IMR-90 (cell line): ENCODE measurements around the gene FGF16. TPM values are rescaled to one million over a fixed set of nuclear protein-coding genes. Genes with fewer than 3 reads are reported as not detected.

Source experiments
- ATAC-seq: fragments of 200-7000 bp; cut with Tn5 transposase; 2 replicates; pipeline ENCODE4 v1.9.1; 2020; ENCODE audit warnings: low read depth, mild to moderate bottlenecking, moderate library complexity
- BruUV-seq: library from RNA; stranded (reverse); fragments of 400-500 nt; replicated peaks from 2 replicates; lab custom pipeline; 2021; lab: Mats Ljungman, UMichigan
- CTCF ChIA-PET: fragments of 300-600 bp; formaldehyde crosslinking; extraction: SDS; loops from one replicate; lab custom pipeline; 2021; ENCODE audit warnings: antibody characterized with exemption; lab: Yijun Ruan, JAX
- POLR2A ChIA-PET: fragments of 300-600 bp; sonication (Branson Sonifier 250); formaldehyde crosslinking; loops from one replicate; lab custom pipeline; 2022; ENCODE audit warnings: antibody characterized with exemption; ENCODE audit not compliant: unreplicated experiment; lab: Charles Lee
- DNase-seq: peaks from one replicate; pipeline ENCODE4 v3.0.0; 2013
- H2AFZ ChIP-seq: replicated peaks from 2 replicates; pipeline ENCODE3; 2013; ENCODE audit warnings: low read length, mild to moderate bottlenecking; ENCODE audit not compliant: poor library complexity
- H2AK5ac ChIP-seq: 2 replicates; pipeline ENCODE4 v1.6.1; 2013; ENCODE audit warnings: low read depth, low read length, inconsistent platforms
- H2AK9ac ChIP-seq: replicated peaks from 2 replicates; pipeline ENCODE3; 2013; ENCODE audit warnings: mild to moderate bottlenecking, low read depth, low read length, moderate library complexity; ENCODE audit not compliant: poor library complexity
- H2BK120ac ChIP-seq: 2 replicates; pipeline ENCODE4 v1.6.1; 2013; ENCODE audit warnings: low read depth, low read length, inconsistent platforms
- H2BK15ac ChIP-seq: 3 replicates; pipeline ENCODE4 v1.6.1; 2013; ENCODE audit warnings: low read depth, low read length, inconsistent platforms
- H2BK20ac ChIP-seq: 2 replicates; pipeline ENCODE4 v1.6.1; 2013; ENCODE audit warnings: low read depth, mild to moderate bottlenecking, inconsistent platforms, low read length, moderate library complexity
- H2BK5ac ChIP-seq: 2 replicates; pipeline ENCODE4 v1.6.1; 2013; ENCODE audit warnings: mild to moderate bottlenecking, low read depth, low read length, inconsistent platforms; ENCODE audit not compliant: poor library complexity, severe bottlenecking
- H3K14ac ChIP-seq: replicated peaks from 2 replicates; pipeline ENCODE4 v1.6.1; 2013; ENCODE audit warnings: low read depth, low read length, inconsistent platforms
- H3K18ac ChIP-seq: 2 replicates; pipeline ENCODE4 v1.6.1; 2013; ENCODE audit warnings: low read depth, low read length, control low read depth
- H3K23ac ChIP-seq: 2 replicates; pipeline ENCODE4 v1.6.1; 2013; ENCODE audit warnings: low read depth, low read length, inconsistent platforms
- H3K27ac ChIP-seq: 2 replicates; pipeline ENCODE4 v1.5.1; 2013; ENCODE audit warnings: mild to moderate bottlenecking, control low read depth, low read length; ENCODE audit not compliant: insufficient read depth
- H3K27me3 ChIP-seq: 2 replicates; pipeline ENCODE4 v1.6.1; 2013; ENCODE audit warnings: low read length; ENCODE audit not compliant: control insufficient read depth, insufficient read depth
- H3K36me3 ChIP-seq: 2 replicates; pipeline ENCODE4 v1.6.1; 2013; ENCODE audit warnings: low read length, mixed read lengths; ENCODE audit not compliant: control insufficient read depth, insufficient read depth
- H3K4ac ChIP-seq: 2 replicates; pipeline ENCODE4 v1.6.1; 2013; ENCODE audit warnings: low read depth, low read length, inconsistent platforms
- H3K4me1 ChIP-seq: 2 replicates; pipeline ENCODE4 v1.6.1; 2013; ENCODE audit warnings: low read length, mixed read lengths; ENCODE audit not compliant: control insufficient read depth, insufficient read depth
- H3K4me2 ChIP-seq: 2 replicates; pipeline ENCODE4 v1.6.1; 2013; ENCODE audit warnings: low read depth, mild to moderate bottlenecking, control low read depth, low read length, moderate library complexity
- H3K4me3 ChIP-seq: 2 replicates; pipeline ENCODE4 v1.5.1; 2013; ENCODE audit warnings: low read depth, mild to moderate bottlenecking, control low read depth, low read length, moderate library complexity; ENCODE audit not compliant: insufficient read depth
- H3K56ac ChIP-seq: 2 replicates; pipeline ENCODE4 v1.6.1; 2013; ENCODE audit warnings: low read length, inconsistent platforms; ENCODE audit not compliant: insufficient read depth; ENCODE audit errors: extremely low read depth
- H3K79me1 ChIP-seq, 2 experiments: 2 replicates each; pipeline ENCODE4 v1.6.1; 2013; ENCODE audit warnings: low read length in 2 of 2, inconsistent platforms in 1 of 2, low read depth in 1 of 2
- H3K9ac ChIP-seq: 2 replicates; pipeline ENCODE4 v1.6.1; 2013; ENCODE audit warnings: low read depth, low read length, control low read depth
- H3K9me1 ChIP-seq: 2 replicates; pipeline ENCODE4 v1.6.1; 2013; ENCODE audit warnings: low read length, inconsistent platforms; ENCODE audit not compliant: insufficient read depth
- H3K9me3 ChIP-seq: 2 replicates; pipeline ENCODE4 v1.6.1; 2013; ENCODE audit warnings: low read length; ENCODE audit not compliant: control insufficient read depth, insufficient read depth
- H4K20me1 ChIP-seq: 2 replicates; pipeline ENCODE4 v1.6.1; 2013; ENCODE audit warnings: low read length, inconsistent platforms; ENCODE audit not compliant: insufficient read depth
- H4K5ac ChIP-seq: 2 replicates; pipeline ENCODE4 v1.6.1; 2013; ENCODE audit warnings: mild to moderate bottlenecking, low read depth, low read length, control low read depth
- H4K8ac ChIP-seq, 2 experiments: 2 replicates each; pipeline ENCODE4 v1.6.1; 2013; ENCODE audit warnings: low read depth in 2 of 2, low read length in 2 of 2, control low read depth in 1 of 2, inconsistent platforms in 1 of 2
- H4K91ac ChIP-seq: 2 replicates; pipeline ENCODE4 v1.6.1; 2013; ENCODE audit warnings: low read depth, low read length, inconsistent platforms; ENCODE audit not compliant: insufficient read depth
- BHLHE40 ChIP-seq: fragments of 150-350 bp; IDR thresholded peaks from 2 replicates; pipeline ENCODE4 v1.6.1; 2016; ENCODE audit warnings: mild to moderate bottlenecking, low read depth, low read length
- NFE2L2 ChIP-seq: fragments of 150-350 bp; IDR thresholded peaks from 2 replicates; pipeline ENCODE4 v1.6.1; 2016; ENCODE audit warnings: low read depth, mild to moderate bottlenecking, low read length
- RFX5 ChIP-seq: IDR thresholded peaks from 2 replicates; pipeline ENCODE4 v1.8.0; 2012; ENCODE audit warnings: low read depth, mild to moderate bottlenecking, low read length, moderate library complexity
- SMC3 ChIP-seq: fragments of 150-350 bp; IDR thresholded peaks from 2 replicates; pipeline ENCODE4 v1.6.1; 2016; ENCODE audit warnings: low read depth, mild to moderate bottlenecking, antibody characterized with exemption, low read length, moderate library complexity
- WGBS, 2 experiments: methylation state at CpG; one replicate each; pipeline versions ENCODE4 v1.1.5 to v1.1.7; 2013; ENCODE audit warnings: missing lambda C conversion rate in 2 of 2; ENCODE audit not compliant: insufficient read length in 1 of 2; ENCODE audit errors: extremely low coverage in 2 of 2; 5-methylcytosine and 5-hydroxymethylcytosine counted together
- dilution Hi-C: fragments of 300-500 bp; cut with HindIII; formaldehyde crosslinking; loops from one replicate; pipeline ENCODE4 v1.14.3; 2018; ENCODE audit warnings: low sequenced_read_pairs; ENCODE audit not compliant: unreplicated experiment
- in situ Hi-C: fragments of 300-500 bp; cut with MboI; formaldehyde crosslinking; loops from 3 replicates; pipeline ENCODE4 v1.14.3; 2019; ENCODE audit warnings: low sequenced_read_pairs, inconsistent platforms, mixed read lengths
- intact Hi-C: fragments of 100-400 bp; cut with micrococcal nuclease; formaldehyde crosslinking; loops from 2 replicates; pipeline ENCODE4 v1.10.0; 2022
- polyA plus RNA-seq, 3 experiments: library from polyadenylated mRNA; depleted of rRNA; stranded (reverse); fragments of >200 nt; gene quantifications; 2 replicates each; pipeline ENCODE4 v1.2.3, GENCODE V29; 2012; ENCODE audit warnings: low replicate concordance in 1 of 3
- total RNA-seq: library from RNA; depleted of rRNA; stranded (reverse); fragments of >200 nt; gene quantifications from 2 replicates; pipeline ENCODE4 v1.2.3, GENCODE V29; 2012

The FGF16 gene
- total and polyA plus RNA-seq, 2 of the 4 experiments (the other 2 are of a cell fraction), result not detected

DNA sequence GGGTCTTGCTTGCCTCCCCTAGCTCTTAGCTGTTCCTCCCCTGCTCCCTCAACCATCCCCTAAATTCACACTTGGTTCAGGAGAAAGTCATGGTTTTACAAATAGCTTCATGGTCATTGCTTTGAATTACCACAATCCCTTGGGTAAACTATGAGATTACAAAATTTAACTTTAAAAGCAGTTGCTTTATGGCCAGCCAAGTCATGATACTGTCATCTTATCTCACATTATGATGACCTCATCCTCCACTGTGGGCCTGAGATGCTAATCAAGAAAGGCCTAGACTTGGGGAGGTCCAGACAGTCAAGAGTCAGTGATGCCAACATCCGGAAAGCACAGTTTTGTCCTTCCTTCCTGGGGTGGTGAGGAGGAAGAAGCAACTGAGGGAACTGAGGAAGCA lies 10.5 kb upstream of the FGF16 start:
- no CpG with 5 or more reads among the region's 1 CpG for WGBS, 2 experiments

More for the DNA sequence above, 10.5 kb upstream of the FGF16 start:
- H3K9me3 ChIP-seq, result no peaks in the 10 kb centered on the region
- no peak overlapping the region for H2BK120ac ChIP-seq
- H2AK5ac ChIP-seq, result no peak overlapping the region
- H3K4ac ChIP-seq, result no peak overlapping the region
- ATAC-seq, result peak; percentile 42
- H3K14ac ChIP-seq, result no peak overlapping the region
- POLR2A ChIA-PET, result no interaction called here
- H3K56ac ChIP-seq, result no peak overlapping the region
- BruUV-seq, result no TSS peak
- H3K27ac ChIP-seq, result no peak overlapping the region
- H2AFZ ChIP-seq, result no peak overlapping the region
- H3K9ac ChIP-seq, result no peak overlapping the region
- H3K79me1 ChIP-seq, result no peaks in the 10 kb centered on the region
- no peaks in the 10 kb centered on the region for H3K9me1 ChIP-seq
- H4K20me1 ChIP-seq, result no peaks in the 10 kb centered on the region
- no peak overlapping the region for H2BK15ac ChIP-seq
- DNase-seq, result peak; percentile 52
- no peaks in the 10 kb centered on the region for H3K36me3 ChIP-seq
- CTCF ChIA-PET, result no interaction called here
- intact Hi-C loops (no loop called here), dilution Hi-C loops (no loop called here), in situ Hi-C loops (no loop called here)
- no peak overlapping the region for H2BK20ac ChIP-seq
- H4K5ac ChIP-seq, result no peak overlapping the region
- no peak overlapping the region for H3K4me3 ChIP-seq
- H2AK9ac ChIP-seq, result no peak overlapping the region
- H3K23ac ChIP-seq, result no peak overlapping the region
- H2BK5ac ChIP-seq, result no peak overlapping the region
- H3K27me3 ChIP-seq, result peaks cover 2% of the 10 kb centered on the region; the same call in 1 of the 2 replicates
- H4K91ac ChIP-seq, result no peak overlapping the region
- no peak overlapping the region for H3K4me2 ChIP-seq
- H3K18ac ChIP-seq, result no peak overlapping the region
- H4K8ac ChIP-seq, result no peak overlapping the region
- TF ChIP-seq SMC3 (no peak), NFE2L2 (no peak), RFX5 (no peak), BHLHE40 (no peak)
- H3K4me1 ChIP-seq, result no peaks in the 10 kb centered on the region
